ENCODE measurements around the gene DDX39A. TPM values are rescaled to one million over a fixed set of nuclear protein-coding genes. Genes with fewer than 3 reads are reported as not detected.

DDX39A gene
- polyA plus RNA-seq, 1 donor from 2014 or later: 76.4 TPM

GRCh38 chr19:14402332-14403144 is 16.6 kb downstream of the DDX39A start:
- no peaks in the 10 kb centered on the region for H3K27me3 ChIP-seq (ENCODE audit: insufficient read depth, low read depth, low read length)
- no peaks in the 10 kb centered on the region for H3F3A ChIP-seq (ENCODE audit: insufficient read depth, low read length, poor library complexity, severe bottlenecking)
- H3K9me2 ChIP-seq (ENCODE audit: insufficient read depth, low read length): no peaks in the 10 kb centered on the region
- H3K4me3 ChIP-seq (ENCODE audit: low read length): no peak overlapping the region
- no peak overlapping the region for H3K9ac ChIP-seq (ENCODE audit: low read length)
- no peaks in the 10 kb centered on the region for H3K79me2 ChIP-seq (replicated peaks; ENCODE audit: insufficient read depth, low read length)
- H4K20me1 ChIP-seq (ENCODE audit: insufficient read depth): no peaks in the 10 kb centered on the region
- H3K27ac ChIP-seq (ENCODE audit: low read length): no peak overlapping the region
- TF ChIP-seq RAD21 (conservative IDR thresholded peaks at IDR 0.05) (no peak), SMC3 (conservative IDR thresholded peaks at IDR 0.05; ENCODE audit: poor library complexity) (no peak), EP300 (conservative IDR thresholded peaks at IDR 0.05; ENCODE audit: poor library complexity, severe bottlenecking) (no peak), CTCF (IDR thresholded peaks at IDR 0.05; ENCODE audit: poor library complexity, severe bottlenecking) (no peak), POLR2AphosphoS5 (IDR thresholded peaks at IDR 0.05) (no peak), TAF1 (IDR thresholded peaks at IDR 0.05; ENCODE audit: low read depth) (no peak)
- H3K4me2 ChIP-seq (ENCODE audit: low read length): no peak overlapping the region
- no peak overlapping the region for H2AFZ ChIP-seq (ENCODE audit: low read depth, low read length)
- no peaks in the 10 kb centered on the region for H3K36me3 ChIP-seq (ENCODE audit: insufficient read depth, low read length)
- no peaks in the 10 kb centered on the region for H3K9me3 ChIP-seq (ENCODE audit: low read length)

- Histone ChIP-seq H4K20me1 (ENCODE audit: insufficient read depth) (no peaks in the 10 kb centered on the region), H3K9me2 (ENCODE audit: insufficient read depth, low read length) (no peaks in the 10 kb centered on the region), H3F3A (ENCODE audit: insufficient read depth, low read length, poor library complexity, severe bottlenecking) (no peaks in the 10 kb centered on the region), H3K4me2 (ENCODE audit: low read length) (no peak overlapping the region), H3K79me2 (replicated peaks; ENCODE audit: insufficient read depth, low read length) (no peaks in the 10 kb centered on the region), H2AFZ (ENCODE audit: low read depth, low read length) (no peak overlapping the region), H3K4me3 (ENCODE audit: low read length) (no peak overlapping the region), H3K36me3 (ENCODE audit: insufficient read depth, low read length) (no peaks in the 10 kb centered on the region), H3K9me3 (ENCODE audit: low read length) (no peaks in the 10 kb centered on the region), H3K9ac (ENCODE audit: low read length) (no peak overlapping the region), H3K27ac (ENCODE audit: low read length) (no peak overlapping the region), H3K27me3 (ENCODE audit: insufficient read depth, low read depth, low read length) (no peaks in the 10 kb centered on the region)
- TF ChIP-seq EZH2 (IDR thresholded peaks at IDR 0.05; ENCODE audit: borderline replicate concordance, insufficient read depth, low read length, poor library complexity, severe bottlenecking): no peak
- no peak for TF ChIP-seq REST (IDR thresholded peaks at IDR 0.05; ENCODE audit: borderline replicate concordance)
- TF ChIP-seq RAD21 (conservative IDR thresholded peaks at IDR 0.05): no peak
- no peak for TF ChIP-seq MXI1 (conservative IDR thresholded peaks at IDR 0.05; ENCODE audit: poor library complexity, severe bottlenecking)
- no peak for TF ChIP-seq SMC3 (conservative IDR thresholded peaks at IDR 0.05; ENCODE audit: poor library complexity)
- TF ChIP-seq CTCF (IDR thresholded peaks at IDR 0.05; ENCODE audit: poor library complexity, severe bottlenecking): no peak
- no peak for TF ChIP-seq EP300 (conservative IDR thresholded peaks at IDR 0.05; ENCODE audit: poor library complexity, severe bottlenecking)
- no peak for TF ChIP-seq TAF1 (IDR thresholded peaks at IDR 0.05; ENCODE audit: low read depth)
- no peak for TF ChIP-seq POLR2AphosphoS5 (IDR thresholded peaks at IDR 0.05)
These were observed 17.5 kb downstream of the DDX39A start for GRCh38 chr19:14401468-14402195.
